Omental fat pad (tissue), 4 donors: Measurements from ENCODE around the gene CFC1. TPM values are rescaled to one million over a fixed set of nuclear protein-coding genes. Genes with fewer than 3 reads are reported as not detected.
"Not testable (repeated sequence)": the region's sequence is repeated elsewhere in the genome, so short reads cannot be mapped to it uniquely, and the experiment has no call there.

Source experiments
- ATAC-seq: fragments of 150-250 bp; one replicate; pipeline ENCODE4 v1.9.1; 2016; ENCODE audit warnings: mild to moderate bottlenecking, moderate library complexity; ENCODE audit not compliant: low FRiP score
- DNase-seq: peaks from one replicate; pipeline ENCODE4 v3.0.0-alpha.2; 2019; ENCODE audit warnings: low spot score
- total RNA-seq, 4 donors: library from RNA; depleted of rRNA; stranded (reverse); fragments of >200 nt; gene quantifications; one replicate each; pipeline ENCODE4 v1.1.0, GENCODE V29; 2016

Gene CFC1
- total RNA-seq, 4 donors from 2014 or later: 0.50 to 1.8 TPM; not detected in 2

GRCh38 chr2:130588688-130589458 lies 10.5 kb downstream of the CFC1 start:
- not testable (repeated sequence) for DNase-seq, ATAC-seq

- not testable (repeated sequence) for ATAC-seq, DNase-seq
Measured at GRCh38 chr2:130584726-130585125, 14.6 kb downstream of the CFC1 start.

- ATAC-seq, DNase-seq: not testable (repeated sequence)
Measured at GRCh38 chr2:130583582-130583981, 15.8 kb downstream of the CFC1 start.

- DNase-seq, ATAC-seq: not testable (repeated sequence)
Measured at GRCh38 chr2:130582970-130583369, 16.4 kb downstream of the CFC1 start.

- DNase-seq: not testable (repeated sequence)
Measured at GRCh38 chr2:130581491-130581890, 17.9 kb downstream of the CFC1 start.

GRCh38 chr2:130579121-130579520 lies 20.3 kb downstream of the CFC1 start:
- ATAC-seq, DNase-seq: not testable (repeated sequence)

More at GRCh38 chr2:130581491-130581890, 17.9 kb downstream of the CFC1 start:
- not testable (repeated sequence) for ATAC-seq

GRCh38 chr2:130577559-130577958 lies 21.8 kb downstream of the CFC1 start:
- not testable (repeated sequence) for DNase-seq, ATAC-seq

- peak; percentile 35 for ATAC-seq
Measured at GRCh38 chr2:130576209-130576784, 23.1 kb downstream of the CFC1 start.

GRCh38 chr2:130574230-130574629 lies 25.1 kb downstream of the CFC1 start:
- DNase-seq, ATAC-seq: not testable (repeated sequence)

More at GRCh38 chr2:130576209-130576784, 23.1 kb downstream of the CFC1 start:
- not testable (repeated sequence) for DNase-seq

GRCh38 chr2:130571929-130572328 lies 27.4 kb downstream of the CFC1 start:
- not testable (repeated sequence) for DNase-seq, ATAC-seq

- ATAC-seq, DNase-seq: not testable (repeated sequence)
Measured at GRCh38 chr2:130566165-130566564, 33.2 kb downstream of the CFC1 start.

GRCh38 chr2:130556441-130556840 lies 42.9 kb downstream of the CFC1 start:
- not testable (repeated sequence) for ATAC-seq

GRCh38 chr2:130554178-130554577 lies 45.2 kb downstream of the CFC1 start:
- DNase-seq, ATAC-seq: not testable (repeated sequence)

More at GRCh38 chr2:130556441-130556840, 42.9 kb downstream of the CFC1 start:
- not testable (repeated sequence) for DNase-seq

GRCh38 chr2:130549475-130549874 lies 49.9 kb downstream of the CFC1 start:
- not testable (repeated sequence) for ATAC-seq, DNase-seq

GRCh38 chr2:130548418-130548817 lies 51.0 kb downstream of the CFC1 start:
- not testable (repeated sequence) for DNase-seq, ATAC-seq

- not testable (repeated sequence) for ATAC-seq, DNase-seq
Measured at GRCh38 chr2:130544978-130545377, 54.4 kb downstream of the CFC1 start.

- ATAC-seq: peak; percentile 17
- DNase-seq: not testable (repeated sequence)
Measured at GRCh38 chr2:130543785-130544528, 55.4 kb downstream of the CFC1 start.

- not testable (repeated sequence) for ATAC-seq, DNase-seq
Measured at GRCh38 chr2:130542789-130543188, 56.6 kb downstream of the CFC1 start.
